Psoas muscle (tissue), 8 donors: ENCODE data around the gene UROS. TPM values are rescaled to one million over a fixed set of nuclear protein-coding genes. Genes with fewer than 3 reads are reported as not detected.

Experiments
- ATAC-seq, 4 donors: fragments of 200-7000 bp; cut with Tn5 transposase; one replicate each; pipeline ENCODE4 v1.9.1; 2020; ENCODE audit warnings: moderate library complexity in 3 of 4, mild to moderate bottlenecking in 2 of 4
- DNase-seq, 2 donors: peaks; one replicate each; pipeline ENCODE4 v3.0.0-alpha.2; 2020
- H3K27ac ChIP-seq: fragments of 200-600 bp; one replicate; pipeline ENCODE4 v1.8.0; 2022
- H3K27me3 ChIP-seq, 3 donors: fragments of 200-600 bp in 1 of 3; one replicate each; pipeline versions ENCODE4 v1.6.1 to v1.8.0; 2013 to 2022; ENCODE audit warnings: low read length in 2 of 3, mild to moderate bottlenecking in 2 of 3, moderate library complexity in 1 of 3; ENCODE audit not compliant: insufficient read depth in 3 of 3
- H3K36me3 ChIP-seq, 2 donors: fragments of 200-600 bp in 1 of 2; one replicate each; pipeline versions ENCODE4 v1.6.1 to v1.8.0; 2013 to 2022; ENCODE audit warnings: low read depth in 1 of 2, mild to moderate bottlenecking in 1 of 2, moderate library complexity in 1 of 2; ENCODE audit not compliant: insufficient read depth in 1 of 2
- H3K4me1 ChIP-seq: fragments of 200-600 bp; one replicate; pipeline ENCODE4 v1.8.0; 2022
- H3K4me3 ChIP-seq: fragments of 200-600 bp; one replicate; pipeline ENCODE4 v1.8.0; 2022; ENCODE audit warnings: mild to moderate bottlenecking
- H3K9me3 ChIP-seq: fragments of 200-600 bp; one replicate; pipeline ENCODE4 v1.8.0; 2022
- CTCF ChIP-seq: fragments of 200-600 bp; IDR thresholded peaks from one replicate; pipeline ENCODE4 v1.8.0; 2022; ENCODE audit warnings: antibody characterized with exemption
- WGBS, 3 donors: extraction: QIAGEN DNeasy Blood & Tissue Kit; methylation state at CpG; one replicate each; pipeline versions ENCODE4 v1.1.6 to v1.1.7; 2013; 5-methylcytosine and 5-hydroxymethylcytosine counted together
- intact Hi-C, 2 donors: fragments of 100-400 bp; cut with DNase I; formaldehyde crosslinking; loops; one replicate each; pipeline versions ENCODE4 v1.11.0 to v1.14.2; 2022
- polyA plus RNA-seq, 3 donors: library from polyadenylated mRNA; stranded (reverse); fragments of 200-250 nt; gene quantifications; one replicate each; pipeline ENCODE4 v1.2.3, GENCODE V29; 2013
- total RNA-seq, 4 donors: library from RNA; stranded (reverse); fragmentation: NEBNext Ultra II Directional in 2 of 4; extraction: Animal tissue kit (Norgen Biotek cat#: 25700) in 2 of 4; gene quantifications; one replicate each; pipeline versions ENCODE4 v1.2.1 to v1.2.4, GENCODE V29; 2021 to 2023
- donor health status: healthy with polysubstance abuse.
- donor health status: DM: no; HTN: no; CAD: no; lungs with moderate emphysema.
- donor health status: Bipolar disorder and iron deficiency.
- donor health status: healthy.
- donor health status: DM: yes; HTN: yes; CAD: no.
- donor health status: DM: no; HTN: no; CAD: no.
- donor health status: DM: no; HTN: no; CAD: no.
- donor health status: DM: yes; HTN: yes; CAD: no.

UROS gene
- total and polyA plus RNA-seq, 7 donors: 39.6 to 73.6 (median 52.6) TPM

- H3K4me1 ChIP-seq: no peaks in the 10 kb centered on the region
- no peaks in the 10 kb centered on the region for H3K27me3 ChIP-seq
- peaks cover 19 to 99% of the 10 kb centered on the region in 2 donors for H3K36me3 ChIP-seq
- H3K4me3 ChIP-seq: no peak overlapping the region
- H3K27ac ChIP-seq: no peak overlapping the region
- intact Hi-C loops: loop anchor here in 1 of 2 donors (5.0 kb wide), 1 partner anchor 95 kb away; no protein-coding TSS in a partner anchor
- H3K9me3 ChIP-seq: no peaks in the 10 kb centered on the region
- DNase-seq: no peak
- no peak for TF ChIP-seq CTCF
- no peak for ATAC-seq
- WGBS, 3 donors: 58 to 71% (median 65%) methylated on average over 2 of the region's 2 CpGs
These were observed 80.6 kb downstream of the UROS start for GRCh38 chr10:125742465-125742864.

- Histone ChIP-seq H3K36me3 (peaks cover 25 to 99% of the 10 kb centered on the region in 2 donors), H3K27ac (no peak overlapping the region), H3K4me3 (no peak overlapping the region), H3K9me3 (no peaks in the 10 kb centered on the region), H3K27me3 (no peaks in the 10 kb centered on the region), H3K4me1 (no peaks in the 10 kb centered on the region)
- no peak for DNase-seq
- ATAC-seq: no peak
- 82 to 88% (median 85%) methylated on average over 7 of the region's 7 CpGs for WGBS, 3 donors
- intact Hi-C loops: loop anchor here in 1 of 2 donors (5.0 kb wide), 1 partner anchor 97 kb away; no protein-coding TSS in a partner anchor
- no peak for TF ChIP-seq CTCF
These were observed 82.9 kb downstream of the UROS start for GRCh38 chr10:125739994-125740679.

Other genes starting within 250 kb of the UROS start
- not detected for gene TEX36, start 140.1 kb downstream of the UROS start, total RNA-seq
- not detected for gene TEX36, start 140.1 kb downstream of the UROS start, polyA plus RNA-seq
- gene EDRF1, start 103.5 kb downstream of the UROS start, total RNA-seq: 10 to 100 TPM in 2 of 4 donors, 1 to 10 TPM in 2; 7.6 to 13.8 (median 10.6) TPM
- 10 to 100 TPM; 10.7 to 17.7 (median 12.5) TPM for gene EDRF1, start 103.5 kb downstream of the UROS start, polyA plus RNA-seq
- under 1 TPM in 1 of 4 donors, not detected in 3; 0.17 TPM for gene MMP21, start 47.4 kb downstream of the UROS start, total RNA-seq
- gene MMP21, start 47.4 kb downstream of the UROS start, polyA plus RNA-seq: under 1 TPM in 2 of 3 donors, not detected in 1; 0.03 to 0.04 TPM
- gene BCCIP, start 288 bp upstream of the UROS start, total RNA-seq: 10 to 100 TPM; 57.6 to 87.6 (median 78.2) TPM
- gene BCCIP, start 288 bp upstream of the UROS start, polyA plus RNA-seq: 100 to 1,000 TPM; 102 to 235 (median 184) TPM
- gene DHX32, start 58.0 kb upstream of the UROS start, total RNA-seq: 10 to 100 TPM; 21.5 to 35.2 (median 32.7) TPM
- 10 to 100 TPM; 20.2 to 47.7 (median 25.8) TPM for gene DHX32, start 58.0 kb upstream of the UROS start, polyA plus RNA-seq
- gene FANK1, start 73.3 kb upstream of the UROS start, total RNA-seq: under 1 TPM in 1 of 4 donors, not detected in 3; 0.49 TPM
- gene FANK1, start 73.3 kb upstream of the UROS start, polyA plus RNA-seq: under 1 TPM; 0.23 to 0.31 (median 0.27) TPM